HG03097 (cell line): ENCODE results near the gene EFNA5.

ENCODE experiments used
- ATAC-seq: cut with Tn5 transposase; IDR thresholded peaks from one replicate; pipeline ENCODE4 v1.9.1; 2021; ENCODE audit not compliant: unreplicated experiment, low FRiP score

The EFNA5 gene

GRCh38 chr5:107576736-107577393, 93.9 kb downstream of the EFNA5 start:
- no peak for ATAC-seq

DNA sequence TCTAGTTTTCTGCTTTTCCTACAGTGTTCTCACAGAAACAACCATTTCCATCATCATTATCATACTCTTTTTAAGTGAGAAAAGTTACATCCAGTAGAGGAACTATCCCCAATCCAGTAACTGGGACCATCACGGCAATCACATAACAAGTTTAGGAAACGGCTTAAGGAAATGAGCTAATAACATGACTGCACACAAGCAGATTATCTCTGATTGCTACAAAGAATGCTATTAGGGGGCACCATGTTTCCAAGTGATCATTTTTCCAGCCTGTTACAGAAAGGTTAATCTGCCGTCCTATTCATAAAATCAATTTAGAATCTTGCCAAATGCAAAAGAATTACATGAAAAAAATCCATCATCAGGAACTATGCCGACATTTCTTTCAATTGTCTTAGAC, 94.6 kb downstream of the EFNA5 start:
- no peak for ATAC-seq

GRCh38 chr5:107574287-107574686, 96.5 kb downstream of the EFNA5 start:
- ATAC-seq = no peak

DNA sequence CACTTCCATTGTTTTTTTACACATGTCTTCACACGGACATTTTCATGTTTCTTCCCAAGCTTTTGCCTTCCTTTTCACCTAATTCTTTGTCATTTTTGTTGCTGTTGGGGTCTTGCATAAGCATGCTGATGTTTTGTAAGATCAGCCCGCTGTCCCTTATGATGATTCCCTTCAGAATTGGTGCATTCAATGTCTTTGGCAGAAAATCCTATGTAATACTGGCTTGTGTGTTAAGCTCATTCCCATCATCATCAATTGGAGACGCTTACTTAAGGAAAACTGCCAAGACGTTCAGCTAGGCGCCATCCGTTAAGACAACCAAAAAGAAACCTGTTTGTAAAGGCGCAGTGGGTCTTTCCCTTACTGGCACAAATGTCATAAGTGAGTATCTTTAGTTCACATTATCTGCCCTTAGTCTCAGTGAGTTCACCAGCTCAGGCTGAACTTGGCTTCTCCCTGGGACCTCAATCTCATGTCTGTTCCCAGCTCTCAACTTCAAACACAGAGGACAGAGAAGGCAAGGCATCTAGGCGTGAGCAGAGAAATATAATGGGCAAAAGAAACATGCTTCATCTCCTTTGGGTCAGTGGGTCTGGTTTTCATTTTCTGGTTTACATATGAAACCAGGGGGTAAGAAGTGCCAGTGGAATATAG, 97.9 kb downstream of the EFNA5 start:
- ATAC-seq = no peak

- ATAC-seq = peak; percentile 69
Measured at GRCh38 chr5:107571621-107572536, 98.9 kb downstream of the EFNA5 start.

DNA sequence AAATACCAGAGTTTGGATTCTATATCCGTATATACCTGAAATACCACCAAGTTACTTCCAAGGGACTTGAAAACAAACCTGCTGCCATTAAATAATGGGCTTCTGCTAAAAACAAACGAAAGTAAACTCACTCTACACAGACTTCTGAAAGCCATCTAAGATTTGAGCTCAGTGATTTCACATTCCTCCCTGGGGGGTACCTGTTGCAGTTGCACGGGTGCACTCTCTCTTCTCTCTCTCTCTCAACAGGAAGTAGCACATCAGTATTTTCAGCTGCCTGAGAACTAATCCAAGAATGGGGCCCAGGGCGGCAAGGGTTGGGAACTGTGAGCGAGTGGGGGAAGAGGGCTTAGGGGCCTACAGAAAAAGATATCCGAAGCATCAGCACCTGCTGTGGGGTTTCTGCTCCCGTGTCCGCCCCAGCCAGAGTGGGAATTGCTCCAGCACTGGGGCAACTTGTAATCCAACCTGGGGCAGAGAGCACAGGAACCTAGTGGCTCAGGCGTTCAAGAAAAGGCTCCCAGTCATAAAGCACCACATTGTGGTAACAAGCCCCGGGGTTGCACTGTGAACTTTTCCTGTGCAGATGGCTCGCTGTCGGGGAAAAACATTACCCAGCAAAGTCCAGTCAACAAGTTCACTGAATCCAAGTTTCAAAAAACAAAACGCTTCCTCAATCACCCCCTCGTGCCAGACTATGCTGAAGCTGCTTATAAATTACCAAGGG, 99.8 kb downstream of the EFNA5 start:
- peak; percentile 85 for ATAC-seq

DNA sequence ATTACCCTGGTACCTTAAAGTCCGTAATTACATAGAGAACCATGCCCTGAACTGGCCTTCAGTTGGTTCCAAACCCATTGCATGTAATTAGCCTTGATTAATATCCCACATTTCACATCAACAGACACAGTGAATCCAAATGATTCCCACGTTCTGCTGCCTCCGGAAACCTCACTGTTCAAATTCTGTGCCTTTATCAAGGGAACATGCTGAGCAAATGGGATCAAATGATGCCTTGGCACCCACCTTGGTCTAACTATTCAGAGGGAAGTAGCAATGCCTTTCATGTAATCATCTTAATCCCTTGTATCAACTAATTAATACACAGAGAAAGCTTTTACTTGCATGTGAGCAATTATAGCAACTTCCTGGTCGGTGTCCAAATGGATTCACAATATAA, 100.6 kb downstream of the EFNA5 start:
- no peak for ATAC-seq

- no peak for ATAC-seq
Measured at GRCh38 chr5:107567901-107568671, 102.7 kb downstream of the EFNA5 start.

GRCh38 chr5:107566986-107567385, 103.8 kb downstream of the EFNA5 start:
- ATAC-seq = no peak

DNA sequence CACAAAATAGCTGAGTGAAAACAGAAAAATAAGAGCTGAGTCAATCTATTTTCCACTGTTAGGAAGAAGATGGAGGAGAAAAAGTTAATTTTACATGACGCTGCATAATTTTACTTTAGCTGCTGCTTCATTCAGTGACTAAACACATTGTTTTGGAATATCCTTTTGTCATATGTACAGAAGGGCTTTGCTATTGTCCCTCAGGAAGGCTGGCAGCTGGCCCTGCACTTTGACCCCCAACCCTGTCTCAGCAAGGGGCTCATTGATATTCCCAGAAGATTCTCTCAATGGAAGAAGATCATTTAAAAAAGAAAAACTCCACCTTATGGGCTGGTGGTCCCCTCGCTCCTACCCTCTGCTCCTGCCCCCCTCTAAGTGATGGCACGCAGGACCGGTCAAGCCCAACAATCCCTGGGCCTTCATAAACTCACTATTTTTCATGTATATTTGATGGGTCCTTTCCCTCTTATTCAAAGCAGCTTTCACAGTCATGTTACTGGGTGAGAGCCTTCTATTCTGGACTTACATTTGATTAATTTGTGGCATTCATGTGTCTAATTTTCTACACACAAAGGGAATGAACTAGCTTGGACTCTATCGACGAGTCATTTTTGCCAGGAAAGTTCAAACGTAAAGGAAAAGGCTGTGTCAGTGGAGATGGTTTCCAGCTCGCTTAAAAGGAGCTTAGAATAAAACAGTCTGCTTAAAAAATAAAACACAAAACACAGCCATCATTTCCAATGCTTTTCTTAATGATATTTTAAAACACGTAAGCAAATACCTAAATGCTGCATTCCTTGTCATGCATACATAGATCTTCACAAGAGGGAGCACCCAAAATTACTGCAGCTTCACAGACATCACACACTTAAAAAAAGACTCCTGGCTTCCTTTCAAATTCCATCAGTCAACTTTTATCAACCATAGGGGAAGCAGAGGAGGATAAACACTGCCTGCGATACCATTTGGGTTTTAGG, 104.7 kb downstream of the EFNA5 start:
- ATAC-seq = no peak

- no peak for ATAC-seq
Measured at GRCh38 chr5:107564931-107565372, 105.8 kb downstream of the EFNA5 start.

DNA sequence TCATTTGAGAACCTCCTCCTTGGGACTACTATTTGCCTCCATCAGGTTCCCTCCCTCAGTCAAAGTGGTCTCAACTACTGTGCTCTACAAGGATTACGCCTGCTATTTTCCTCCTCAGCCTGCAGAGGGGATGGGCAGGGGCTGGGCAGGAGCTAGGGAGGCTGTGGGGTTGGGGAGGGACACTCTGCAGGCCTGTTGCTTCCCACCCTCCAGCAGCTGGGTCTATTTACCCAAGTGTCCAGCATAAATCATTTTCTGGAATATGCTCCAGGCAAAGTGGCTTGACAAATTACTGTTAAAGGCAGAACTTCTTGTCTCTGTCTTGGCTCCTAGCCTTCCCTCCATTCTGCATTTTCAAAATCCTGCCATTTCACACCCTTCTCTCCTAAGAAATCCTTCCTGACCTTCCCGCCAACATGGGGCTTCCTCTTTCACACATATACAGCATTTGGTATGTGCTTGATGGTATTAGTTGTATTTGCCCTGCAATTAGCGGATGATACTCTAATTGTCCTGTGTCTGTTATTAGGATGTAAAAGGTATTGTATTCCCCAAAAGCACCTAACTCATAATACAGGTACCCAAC, 106.7 kb downstream of the EFNA5 start:
- no peak for ATAC-seq

- no peak for ATAC-seq
Measured at GRCh38 chr5:107560377-107560776, 110.4 kb downstream of the EFNA5 start.

- ATAC-seq = no peak
Measured at GRCh38 chr5:107558823-107559375, 111.8 kb downstream of the EFNA5 start.

GRCh38 chr5:107557051-107557658, 113.6 kb downstream of the EFNA5 start:
- ATAC-seq = no peak

- no peak for ATAC-seq
Measured at GRCh38 chr5:107556575-107556974, 114.2 kb downstream of the EFNA5 start.

DNA sequence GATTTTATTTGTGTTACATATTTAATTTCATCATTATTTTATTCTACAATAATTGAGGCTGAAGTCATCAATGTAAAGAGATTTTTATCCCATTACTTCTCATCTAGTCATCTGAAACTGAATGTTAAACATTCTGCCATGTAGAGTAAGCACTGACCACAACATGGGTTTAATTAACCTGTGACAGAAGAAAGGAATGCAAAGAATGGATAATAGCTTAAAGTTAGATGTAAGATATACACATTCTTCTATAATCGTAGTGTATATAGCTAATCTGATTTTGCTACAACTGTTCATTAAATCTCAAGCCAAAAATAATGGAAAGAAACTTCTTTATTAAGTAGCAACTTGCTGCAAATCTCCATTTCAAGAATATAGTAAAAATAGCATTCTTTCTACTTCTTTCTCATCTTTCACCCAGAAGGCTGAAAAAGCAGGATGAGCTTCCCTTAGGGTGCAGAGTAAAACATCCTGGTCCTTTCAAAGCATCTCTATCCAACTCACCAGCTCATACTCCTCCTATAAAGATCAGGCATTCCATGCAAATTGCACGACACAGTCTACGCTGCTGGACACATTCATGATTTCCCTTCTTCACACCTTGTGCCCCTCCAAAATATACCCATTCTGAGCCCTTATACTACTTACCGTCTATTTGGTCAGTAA, 115.2 kb downstream of the EFNA5 start:
- ATAC-seq = no peak
